T-helper 2 cell treated with Interferon-gamma antibody and Interleukin-4, amounts not matched to agents 100 ng/mL and 5 ng/mL, for 36 hours (primary cell): ENCODE data around the gene NANOS3. TPM values are rescaled to one million over a fixed set of nuclear protein-coding genes. Genes with fewer than 3 reads are reported as not detected.
"Not testable (repeated sequence)": the region's sequence is repeated elsewhere in the genome, so short reads cannot be mapped to it uniquely, and the experiment has no call there.

ENCODE experiments used
- intact Hi-C: fragments of 100-400 bp; cut with micrococcal nuclease; formaldehyde crosslinking; loops from one replicate; pipeline ENCODE4 v1.15.1; 2023
- total RNA-seq: library from RNA; stranded (reverse); gene quantifications from 2 replicates; pipeline ENCODE4 v1.2.3, GENCODE V29; 2022

NANOS3 gene
- total RNA-seq, 1 donor from 2014 or later = 0.70 TPM

GRCh38 chr19:13842291-13843103 is 34.4 kb upstream of the NANOS3 start:
- intact Hi-C loops = no loop called here

GRCh38 chr19:13843104-13843921 is 33.6 kb upstream of the NANOS3 start:
- intact Hi-C loops = no loop called here

GRCh38 chr19:13844130-13844631 is 32.8 kb upstream of the NANOS3 start:
- intact Hi-C loops = no loop called here

DNA sequence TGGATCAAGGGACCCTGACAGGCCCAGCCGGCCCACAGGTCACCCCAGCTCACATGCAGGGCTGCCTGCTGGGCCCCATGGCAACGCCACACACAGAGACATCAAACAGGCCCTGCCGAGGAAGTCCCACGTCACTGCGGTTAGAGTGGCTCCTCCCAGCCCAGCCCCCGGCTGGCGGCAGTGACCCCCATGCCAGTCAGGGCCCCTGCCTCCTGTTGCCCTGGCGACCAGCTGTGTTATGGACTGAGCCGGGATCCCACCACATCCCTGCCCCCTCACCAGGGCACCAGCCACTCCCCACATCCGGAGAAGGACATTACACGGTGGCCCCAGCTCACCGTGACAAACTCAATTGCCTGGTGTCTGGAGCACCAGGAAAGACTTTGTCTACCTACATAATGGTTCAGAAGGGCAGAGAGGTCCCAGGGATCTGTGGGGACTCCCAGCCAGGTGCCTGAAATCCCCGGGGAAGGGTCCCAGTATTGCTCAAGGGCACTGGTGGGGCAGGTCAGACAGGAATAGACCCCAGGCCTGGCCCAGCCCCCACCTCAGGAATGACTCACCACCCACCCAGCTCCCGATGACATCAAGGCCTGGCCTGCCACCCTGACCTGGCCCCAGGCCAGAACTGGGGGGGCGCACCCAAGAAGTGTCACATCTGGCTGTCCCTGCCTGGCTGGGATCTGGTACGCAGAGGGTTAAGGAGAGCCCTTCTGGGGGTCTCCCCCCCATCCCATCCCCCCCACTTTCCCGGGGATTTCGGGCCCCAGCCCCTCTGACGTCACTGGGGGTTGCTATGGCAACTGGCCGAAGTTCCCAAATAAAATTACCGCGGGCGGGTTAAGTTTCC is 30.2 kb upstream of the NANOS3 start:
- intact Hi-C loops = loop anchor here (1.0 to 5.0 kb wide), 5 partner anchors 9 to 694 kb away; partner anchors contain the start of genes IER2, STX10 and ZSWIM4

- intact Hi-C loops = loop anchor here (2.0 to 5.0 kb wide), 3 partner anchors 15 to 695 kb away; partner anchors contain the start of genes IER2, STX10 and ZSWIM4
Observed at GRCh38 chr19:13847407-13848339, 29.3 kb upstream of the NANOS3 start.

GRCh38 chr19:13848340-13848677 is 28.6 kb upstream of the NANOS3 start:
- intact Hi-C loops = loop anchor here (5.0 kb wide), 1 partner anchor 696 kb away; the partner anchor contains the start of genes IER2 and STX10

- intact Hi-C loops = loop anchor here (5.0 kb wide), 1 partner anchor 697 kb away; the partner anchor contains the start of genes IER2 and STX10
Observed at GRCh38 chr19:13848798-13849676, 27.9 kb upstream of the NANOS3 start.

DNA sequence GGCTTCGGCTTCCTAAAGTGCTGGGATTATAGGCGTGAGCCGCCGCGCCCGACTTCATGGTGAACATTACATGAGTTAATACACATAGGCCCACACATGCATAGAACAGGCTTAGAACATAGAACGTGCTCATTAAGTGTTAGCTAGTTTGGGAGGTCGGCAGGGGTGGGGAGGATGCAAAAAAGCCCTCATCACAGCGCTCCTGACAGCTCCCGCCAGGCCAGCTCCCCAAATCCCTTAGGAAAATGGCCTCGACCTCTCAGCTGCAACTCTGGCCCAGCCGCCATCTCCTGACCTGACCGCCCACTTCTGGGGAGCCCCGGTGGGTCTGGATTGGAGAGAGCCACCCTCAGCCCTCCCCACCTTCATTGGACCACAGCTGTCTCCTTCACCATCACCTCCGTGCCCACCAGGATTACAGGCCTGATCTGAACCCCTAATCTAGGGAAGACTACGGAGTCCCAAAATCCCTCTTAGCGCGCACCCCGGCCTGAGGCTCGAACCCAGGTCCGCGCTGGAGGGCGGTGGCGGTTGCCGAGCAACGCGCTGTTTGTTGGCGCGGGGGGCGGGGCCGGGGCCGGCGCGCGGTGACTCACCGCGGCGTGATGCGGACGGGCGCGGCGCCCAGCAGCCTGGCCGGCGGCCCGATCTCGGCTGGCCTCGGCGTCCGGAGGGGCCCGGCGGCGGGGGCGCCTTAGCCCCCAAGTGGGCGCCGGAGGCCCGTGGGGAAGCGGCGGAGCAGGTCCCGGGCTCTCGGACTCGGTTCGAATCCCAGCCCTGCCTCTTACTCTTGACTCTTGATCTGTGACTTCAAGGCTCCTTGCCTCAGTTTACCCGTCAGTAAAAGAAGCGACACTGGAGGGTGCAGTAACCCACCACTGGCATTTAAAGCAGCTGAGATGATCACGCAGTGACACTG is 26.7 kb upstream of the NANOS3 start:
- intact Hi-C loops = loop anchor here (5.0 kb wide), 1 partner anchor 698 kb away; the partner anchor contains the start of genes IER2 and STX10

DNA sequence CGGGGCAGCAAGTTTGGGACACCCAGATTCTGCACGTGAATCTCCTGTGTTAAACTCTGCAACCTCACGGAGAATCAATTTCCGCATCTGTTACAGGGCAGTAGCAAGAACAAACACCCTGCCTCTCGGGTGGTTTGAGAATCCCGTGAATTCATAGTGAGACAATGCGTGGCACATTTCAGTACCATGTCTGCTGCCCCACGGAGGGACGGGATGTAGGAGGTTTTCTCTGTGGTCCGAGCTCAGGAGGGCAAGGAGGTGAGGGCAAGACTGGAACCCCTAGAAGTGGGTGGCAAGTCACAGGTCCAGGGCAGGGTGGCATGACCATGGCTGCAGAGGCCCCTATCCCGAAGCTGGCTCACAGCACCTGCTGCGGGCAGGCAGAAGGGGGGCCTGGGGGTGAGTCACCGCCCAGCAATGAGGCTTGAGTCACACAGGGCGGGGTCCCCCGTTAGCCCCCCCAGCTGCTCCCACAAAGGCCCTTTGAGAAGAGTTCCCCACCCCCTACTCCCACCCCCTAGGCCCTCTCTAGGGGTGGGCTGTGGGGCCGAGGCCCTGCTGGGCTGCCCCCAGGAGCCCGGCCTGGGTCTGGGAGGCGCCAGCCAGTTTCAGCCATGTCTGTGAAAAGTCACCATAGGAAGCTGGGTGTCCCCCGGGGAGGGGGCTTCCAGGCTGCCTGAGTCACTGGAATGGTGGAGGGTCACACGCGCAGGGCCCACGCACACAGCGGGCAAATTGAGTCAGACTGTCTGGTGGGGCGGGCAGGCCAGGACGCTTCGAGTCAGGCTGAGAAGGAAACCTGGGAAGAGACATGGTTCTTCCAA is 25.8 kb upstream of the NANOS3 start:
- intact Hi-C loops = no loop called here

- intact Hi-C loops = not testable (repeated sequence)
Observed at GRCh38 chr19:13851734-13852114, 25.2 kb upstream of the NANOS3 start.

DNA sequence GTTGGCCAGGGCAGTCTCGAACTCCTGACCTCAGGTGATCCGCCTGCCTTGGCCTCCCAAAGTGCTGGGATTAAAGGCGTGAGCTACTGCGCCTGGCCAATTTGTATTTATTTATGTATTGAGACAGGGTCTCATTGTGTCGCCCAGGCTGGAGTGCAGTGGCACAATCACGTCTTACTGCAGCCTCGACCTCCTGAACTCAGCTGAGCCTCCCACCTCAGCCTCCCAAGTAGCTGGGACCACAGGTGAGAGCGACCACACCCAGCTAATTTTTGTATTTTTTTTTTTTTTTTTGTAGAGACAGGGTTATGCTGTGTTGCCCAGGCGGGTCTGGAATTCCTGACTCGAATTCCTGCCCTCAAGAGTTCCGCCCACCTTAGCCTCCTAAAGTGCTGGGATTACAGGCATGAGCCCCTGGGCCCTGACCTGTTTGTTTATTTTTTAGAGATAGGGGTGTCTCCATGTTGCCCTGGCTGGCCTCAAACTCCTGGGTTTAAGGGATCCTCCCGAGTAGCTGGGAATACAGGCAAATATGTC is 24.7 kb upstream of the NANOS3 start:
- intact Hi-C loops = not testable (repeated sequence)

- intact Hi-C loops = no loop called here
Observed at GRCh38 chr19:13856497-13856896, 20.4 kb upstream of the NANOS3 start.

GRCh38 chr19:13859361-13859880 is 17.5 kb upstream of the NANOS3 start:
- intact Hi-C loops = no loop called here

DNA sequence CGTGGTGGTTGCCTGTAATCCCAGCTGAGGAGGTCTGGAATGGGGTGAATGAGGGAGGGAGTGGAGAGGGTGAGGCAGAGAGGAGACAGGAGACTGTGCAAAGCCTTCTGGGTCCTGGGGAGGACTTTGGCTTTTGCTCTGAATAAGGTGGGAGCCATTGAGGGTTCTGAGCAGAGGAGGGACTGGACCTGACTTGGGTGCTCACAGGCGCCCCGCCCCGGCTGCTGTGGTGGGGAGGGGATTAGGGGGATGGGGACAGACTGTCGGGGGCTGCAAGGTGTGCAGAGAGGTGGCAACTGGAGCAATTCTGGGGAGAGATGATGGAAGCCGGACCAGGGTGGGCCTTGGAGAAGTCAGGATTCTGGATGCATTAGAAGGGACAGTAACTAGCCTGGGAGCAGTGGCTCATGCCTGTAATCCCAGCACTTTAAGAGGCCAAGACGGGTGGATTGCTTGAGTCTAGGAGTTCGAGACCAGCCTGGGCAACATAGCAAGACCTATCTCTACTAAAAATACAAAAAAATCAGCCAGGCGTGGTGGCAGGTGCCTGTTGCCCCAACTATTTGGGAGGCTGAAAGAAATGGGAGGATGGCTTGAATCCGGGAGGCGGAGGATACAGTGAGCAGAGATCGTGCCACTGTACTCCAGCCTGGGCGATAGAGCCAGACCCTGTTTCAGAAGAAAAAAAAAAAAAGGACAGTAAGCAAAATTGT is 16.1 kb upstream of the NANOS3 start:
- intact Hi-C loops = loop anchor here (5.0 kb wide), 1 partner anchor 584 kb away; no protein-coding TSS in a partner anchor

DNA sequence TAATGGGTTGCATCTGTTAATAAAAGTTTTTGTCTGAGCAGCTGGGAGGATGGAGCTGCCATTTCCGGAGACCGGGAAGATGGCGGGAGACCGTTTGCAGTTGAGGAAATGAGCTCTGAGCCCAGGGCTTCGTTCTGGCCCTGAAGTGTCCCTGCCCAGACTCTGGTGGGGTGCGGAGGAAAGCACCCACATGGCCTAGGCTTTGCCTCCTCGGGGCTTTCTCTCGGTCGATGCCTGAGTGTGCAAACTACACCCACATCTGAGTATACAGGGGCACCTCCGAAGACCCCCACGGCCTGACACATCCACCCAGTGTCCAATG is 15.6 kb upstream of the NANOS3 start:
- intact Hi-C loops = loop anchor here (5.0 kb wide), 1 partner anchor 584 kb away; no protein-coding TSS in a partner anchor
